ENCODE results near the gene CALML4.
"Not testable (repeated sequence)": the region's sequence is repeated elsewhere in the genome, so short reads cannot be mapped to it uniquely, and the experiment has no call there.

DNA sequence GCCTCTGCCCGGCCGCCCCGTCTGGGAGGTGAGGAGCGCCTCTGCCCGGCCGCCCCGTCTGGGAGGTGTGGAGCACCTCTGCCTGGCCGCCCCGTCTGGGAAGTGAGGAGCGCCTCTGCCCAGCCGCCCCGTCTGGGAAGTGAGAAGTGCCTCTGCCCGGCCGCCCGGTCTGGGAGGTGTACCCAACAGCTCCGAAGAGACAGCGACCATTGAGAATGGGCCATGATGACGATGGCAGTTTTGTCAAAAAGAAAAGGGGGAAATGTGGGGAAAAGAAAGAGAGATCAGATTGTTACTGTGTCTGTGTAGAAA, 17.3 kb upstream of the CALML4 start:
- not testable (repeated sequence) for TF ChIP-seq POLR2A (IDR thresholded peaks at IDR 0.05)
- TF ChIP-seq, protein P1, sequence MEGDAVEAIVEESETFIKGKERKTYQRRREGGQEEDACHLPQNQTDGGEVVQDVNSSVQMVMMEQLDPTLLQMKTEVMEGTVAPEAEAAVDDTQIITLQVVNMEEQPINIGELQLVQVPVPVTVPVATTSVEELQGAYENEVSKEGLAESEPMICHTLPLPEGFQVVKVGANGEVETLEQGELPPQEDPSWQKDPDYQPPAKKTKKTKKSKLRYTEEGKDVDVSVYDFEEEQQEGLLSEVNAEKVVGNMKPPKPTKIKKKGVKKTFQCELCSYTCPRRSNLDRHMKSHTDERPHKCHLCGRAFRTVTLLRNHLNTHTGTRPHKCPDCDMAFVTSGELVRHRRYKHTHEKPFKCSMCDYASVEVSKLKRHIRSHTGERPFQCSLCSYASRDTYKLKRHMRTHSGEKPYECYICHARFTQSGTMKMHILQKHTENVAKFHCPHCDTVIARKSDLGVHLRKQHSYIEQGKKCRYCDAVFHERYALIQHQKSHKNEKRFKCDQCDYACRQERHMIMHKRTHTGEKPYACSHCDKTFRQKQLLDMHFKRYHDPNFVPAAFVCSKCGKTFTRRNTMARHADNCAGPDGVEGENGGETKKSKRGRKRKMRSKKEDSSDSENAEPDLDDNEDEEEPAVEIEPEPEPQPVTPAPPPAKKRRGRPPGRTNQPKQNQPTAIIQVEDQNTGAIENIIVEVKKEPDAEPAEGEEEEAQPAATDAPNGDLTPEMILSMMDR (IDR thresholded peaks at IDR 0.05) = not testable (repeated sequence)
